Hindlimb muscle (tissue), 1 donor: ENCODE measurements around the gene NBL1. TPM values are rescaled to one million over a fixed set of nuclear protein-coding genes. Genes with fewer than 3 reads are reported as not detected.
A peak's percentile ranks its signal among the peaks of the same experiment; 100 is the strongest.

Experiments used
- DNase-seq: peaks from one replicate; pipeline ENCODE4 v3.0.0-alpha.2; 2013
- polyA plus RNA-seq: library from polyadenylated mRNA; unstranded; fragments of 120-200 nt; gene quantifications from one replicate; pipeline ENCODE4 v1.2.1, GENCODE V29; 2013; ENCODE audit not compliant: insufficient read length

The NBL1 gene
- polyA plus RNA-seq, 1 donor = 25.9 TPM

- DNase-seq = no peak
Observed at GRCh38 chr1:19703280-19703679, 59.2 kb downstream of the NBL1 start.

GRCh38 chr1:19704247-19705113 is 60.4 kb downstream of the NBL1 start:
- peak; percentile 67 for DNase-seq

GRCh38 chr1:19705464-19705863 is 61.4 kb downstream of the NBL1 start:
- DNase-seq = no peak

- no peak for DNase-seq
Observed at GRCh38 chr1:19706136-19706535, 62.0 kb downstream of the NBL1 start.

Other genes starting within 250 kb of the NBL1 start
- gene CAPZB, start 158.8 kb upstream of the NBL1 start, polyA plus RNA-seq = 285 TPM
- gene HTR6, start 20.6 kb downstream of the NBL1 start, polyA plus RNA-seq = not detected
- 2.1 TPM for gene TMCO4, start 155.6 kb downstream of the NBL1 start, polyA plus RNA-seq
- not detected for gene RNF186, start 171.0 kb downstream of the NBL1 start, polyA plus RNA-seq
- 6.5 TPM for gene OTUD3, start 238.1 kb downstream of the NBL1 start, polyA plus RNA-seq